GM21737 (cell line): ENCODE measurements around the gene KCTD2.
"Not testable (repeated sequence)": the region's sequence is repeated elsewhere in the genome, so short reads cannot be mapped to it uniquely, and the experiment has no call there.

ENCODE experiments used
- ATAC-seq: cut with Tn5 transposase; IDR thresholded peaks from one replicate; pipeline ENCODE4 v1.9.1; 2021; ENCODE audit warnings: mild to moderate bottlenecking, moderate library complexity; ENCODE audit not compliant: unreplicated experiment

KCTD2 gene

DNA sequence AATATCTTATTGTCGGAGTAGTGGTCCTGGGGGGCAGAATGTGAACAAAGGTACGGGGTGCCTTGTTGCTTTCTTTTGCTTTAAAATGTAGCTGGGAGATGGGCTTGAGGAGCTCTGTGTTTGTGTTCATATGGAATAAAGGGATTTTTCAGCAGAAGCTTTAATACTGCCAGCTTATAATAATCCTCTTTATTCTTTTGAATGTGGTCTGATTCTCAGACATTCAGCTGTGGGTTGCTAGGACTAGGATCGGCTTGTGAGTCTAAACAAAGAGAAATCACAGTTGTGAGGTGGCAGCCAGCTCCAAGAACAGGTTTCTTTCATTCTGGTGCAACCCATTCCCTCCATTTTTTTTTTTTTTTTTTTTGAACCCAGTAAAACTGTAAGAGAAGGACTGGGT is 27.3 kb upstream of the KCTD2 start:
- no peak for ATAC-seq

DNA sequence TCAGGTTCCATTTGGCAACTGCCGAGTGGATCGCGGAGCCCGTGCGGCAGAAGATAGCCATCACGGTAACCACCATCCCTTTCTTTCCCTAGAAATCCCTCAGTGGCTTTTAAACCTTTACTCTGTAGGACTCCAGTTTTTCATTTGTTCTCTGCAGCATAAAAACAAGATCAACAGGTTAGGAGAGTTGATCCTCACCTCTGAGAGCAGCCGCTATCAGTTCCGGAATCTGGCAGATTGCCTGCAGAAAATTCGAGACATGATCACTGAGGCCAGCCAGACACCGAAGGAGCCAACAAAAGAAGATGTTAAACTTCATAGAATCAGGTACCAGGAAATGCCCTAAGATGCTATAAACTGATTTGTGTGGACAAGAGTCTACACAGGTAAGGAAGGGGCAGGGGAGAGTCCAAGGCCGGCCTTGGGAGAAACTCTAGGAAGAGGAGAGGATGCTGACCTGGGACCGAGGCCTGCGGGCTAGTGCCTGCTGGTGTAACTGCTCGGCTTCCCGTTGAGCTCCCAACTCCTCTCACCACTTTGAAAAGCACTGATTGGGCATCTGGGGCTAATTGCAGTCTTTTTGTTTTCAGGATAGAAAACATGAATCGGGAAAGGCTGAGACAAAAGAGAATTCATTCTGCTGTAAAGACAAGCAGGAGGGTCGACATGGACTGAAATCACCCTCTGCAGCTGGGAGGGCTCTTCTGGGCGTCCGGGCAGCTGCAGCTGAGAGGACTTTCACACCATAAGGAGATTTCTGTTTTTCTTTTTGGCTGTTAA is 26.5 kb upstream of the KCTD2 start:
- no peak for ATAC-seq

DNA sequence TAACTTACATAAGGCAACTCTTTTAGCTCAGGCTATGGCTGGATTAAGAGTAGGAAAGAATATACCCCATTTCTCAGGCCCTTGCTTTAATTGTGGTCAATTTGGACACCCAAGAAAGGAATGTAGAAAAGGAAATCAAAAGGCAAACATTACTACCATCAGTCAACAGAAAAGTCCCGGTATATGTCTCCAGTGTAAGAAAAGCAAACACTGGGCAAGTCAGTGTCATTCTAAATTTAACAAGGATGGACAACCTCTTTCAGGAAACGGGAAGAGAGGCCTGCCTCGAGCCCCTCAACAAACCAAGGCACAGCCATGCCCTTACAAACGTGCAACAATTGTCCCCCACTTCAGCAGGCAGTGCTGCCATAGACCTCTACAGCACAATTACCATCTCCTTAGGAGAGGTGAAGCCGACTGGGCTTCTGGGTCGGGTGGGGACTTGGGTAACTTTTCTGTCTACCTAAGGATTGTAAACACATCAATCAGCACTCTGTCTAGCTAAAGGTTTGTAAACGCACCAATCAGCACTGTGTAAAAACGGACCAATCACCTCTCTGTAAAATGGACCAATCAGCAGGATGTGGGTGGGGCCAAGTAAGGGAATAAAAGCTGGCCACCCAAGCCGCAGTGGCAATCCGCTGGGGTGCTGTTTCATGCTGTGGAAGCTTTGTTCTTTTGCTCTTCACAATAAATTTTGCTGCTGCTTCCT is 22.2 kb upstream of the KCTD2 start:
- ATAC-seq: no peak

DNA sequence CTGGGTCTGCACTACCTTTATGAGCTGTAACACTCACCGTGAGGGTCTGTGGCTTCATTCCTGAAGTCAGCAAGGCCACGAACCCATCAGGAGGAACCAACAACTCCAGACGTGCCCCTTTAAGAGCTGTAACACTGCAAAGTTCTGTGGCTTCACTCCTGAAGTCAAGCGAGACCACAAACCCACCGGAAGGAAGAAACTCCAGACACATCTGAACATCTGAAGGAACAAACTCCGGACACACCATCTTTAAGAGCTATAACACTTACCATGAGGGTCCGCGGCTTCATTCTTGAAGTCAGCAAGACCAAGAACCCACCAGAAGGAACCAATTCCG is 21.7 kb upstream of the KCTD2 start:
- ATAC-seq: not testable (repeated sequence)

DNA sequence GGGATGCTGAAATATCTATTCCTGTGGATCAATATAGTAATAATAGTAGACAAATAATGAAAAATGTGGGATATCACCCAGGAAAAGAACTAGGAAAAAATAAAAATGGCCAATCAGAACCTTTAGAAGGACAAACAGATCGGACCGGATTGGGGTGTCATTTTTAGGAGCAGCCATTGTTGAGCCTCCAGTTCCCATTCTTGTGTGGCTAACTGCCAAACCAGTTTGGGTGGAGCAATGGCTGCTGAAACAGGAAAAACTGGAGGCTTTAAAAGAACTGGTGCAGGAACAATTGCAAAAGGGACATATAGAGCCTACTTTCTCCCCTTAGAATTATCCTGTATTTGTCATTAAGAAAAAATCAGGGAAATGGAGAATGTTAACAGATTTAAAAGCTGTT is 20.4 kb upstream of the KCTD2 start:
- not testable (repeated sequence) for ATAC-seq

DNA sequence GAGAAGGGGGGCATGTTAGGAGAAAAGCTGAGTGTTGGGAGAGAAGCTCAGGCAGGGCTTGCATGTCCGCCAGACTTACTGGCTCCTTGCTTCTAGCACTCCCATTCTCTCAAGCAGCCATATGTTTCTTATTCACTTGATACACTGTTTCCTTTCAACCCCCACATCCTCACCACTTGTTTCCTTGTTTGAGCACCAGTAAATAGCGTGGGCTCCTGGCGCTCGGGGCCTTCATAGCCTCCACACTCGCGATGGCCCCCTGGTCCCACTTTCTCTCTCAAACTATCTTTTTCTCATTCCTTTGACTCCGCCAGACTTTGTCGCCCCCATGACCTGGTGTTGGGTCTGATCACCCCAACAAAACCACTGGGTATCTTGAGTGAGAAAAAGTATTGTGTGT is 16.9 kb upstream of the KCTD2 start:
- no peak for ATAC-seq

DNA sequence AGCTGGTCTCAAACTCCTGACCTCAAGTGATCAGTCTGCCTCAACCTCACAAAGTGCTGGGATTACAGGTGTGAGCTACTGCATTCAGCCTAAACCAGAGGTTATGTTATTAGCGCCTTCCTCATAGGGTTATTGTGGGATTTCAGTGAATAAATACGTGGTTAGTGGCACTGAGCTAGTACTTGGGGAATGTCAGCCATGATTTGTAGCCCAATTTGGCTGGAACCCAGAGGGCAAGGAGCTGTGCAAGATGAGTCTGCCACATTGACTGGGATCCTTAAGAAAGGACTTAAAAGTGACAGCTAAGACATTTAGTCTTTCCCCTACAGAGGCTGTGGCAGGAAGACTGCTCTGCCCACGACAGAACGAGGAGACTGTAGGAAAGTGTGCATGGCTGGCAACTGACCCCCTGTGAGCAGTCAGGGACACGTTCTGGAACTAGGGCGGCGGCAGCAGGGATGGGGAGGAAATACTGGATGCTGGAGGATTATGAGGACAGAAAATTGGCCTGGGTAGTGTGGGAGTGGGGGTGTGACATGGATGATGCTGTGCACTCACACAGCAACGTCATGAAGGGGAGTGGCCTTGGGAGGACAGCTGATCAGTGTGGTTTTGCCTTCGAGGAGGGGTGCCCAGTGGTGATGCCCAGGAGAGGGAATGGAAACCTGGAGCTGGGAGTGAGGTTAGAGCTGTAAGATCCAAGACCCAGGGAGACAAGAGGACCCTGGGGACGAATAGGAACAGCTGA is 14.9 kb upstream of the KCTD2 start:
- no peak for ATAC-seq

DNA sequence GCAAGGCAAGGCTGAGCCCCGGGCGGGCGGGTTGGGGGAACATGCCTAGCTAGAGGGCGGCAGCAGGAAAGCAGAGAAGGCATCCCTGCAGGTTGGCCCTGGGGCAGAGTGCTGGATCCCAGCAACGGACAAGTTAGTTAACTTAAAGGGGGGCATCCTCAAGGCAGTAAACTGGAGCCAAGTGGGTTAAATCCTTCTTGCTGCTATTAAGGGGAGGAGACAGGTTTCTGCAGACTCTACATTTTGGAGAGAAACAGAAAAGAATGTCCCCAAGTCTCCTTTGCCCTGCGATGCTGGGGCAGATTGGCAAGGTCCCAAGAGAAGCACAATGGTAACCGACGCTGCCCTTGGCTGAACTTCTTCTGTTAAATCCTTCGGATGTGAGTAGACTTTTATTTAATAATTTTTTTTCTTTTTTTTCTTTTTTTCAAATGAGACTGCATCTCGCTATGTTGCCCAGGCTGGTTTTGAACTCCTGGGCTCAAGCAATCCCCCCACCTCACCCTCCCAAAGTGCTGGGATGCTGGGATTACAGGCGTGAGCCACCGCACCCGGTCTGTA is 14.2 kb upstream of the KCTD2 start:
- ATAC-seq: no peak

DNA sequence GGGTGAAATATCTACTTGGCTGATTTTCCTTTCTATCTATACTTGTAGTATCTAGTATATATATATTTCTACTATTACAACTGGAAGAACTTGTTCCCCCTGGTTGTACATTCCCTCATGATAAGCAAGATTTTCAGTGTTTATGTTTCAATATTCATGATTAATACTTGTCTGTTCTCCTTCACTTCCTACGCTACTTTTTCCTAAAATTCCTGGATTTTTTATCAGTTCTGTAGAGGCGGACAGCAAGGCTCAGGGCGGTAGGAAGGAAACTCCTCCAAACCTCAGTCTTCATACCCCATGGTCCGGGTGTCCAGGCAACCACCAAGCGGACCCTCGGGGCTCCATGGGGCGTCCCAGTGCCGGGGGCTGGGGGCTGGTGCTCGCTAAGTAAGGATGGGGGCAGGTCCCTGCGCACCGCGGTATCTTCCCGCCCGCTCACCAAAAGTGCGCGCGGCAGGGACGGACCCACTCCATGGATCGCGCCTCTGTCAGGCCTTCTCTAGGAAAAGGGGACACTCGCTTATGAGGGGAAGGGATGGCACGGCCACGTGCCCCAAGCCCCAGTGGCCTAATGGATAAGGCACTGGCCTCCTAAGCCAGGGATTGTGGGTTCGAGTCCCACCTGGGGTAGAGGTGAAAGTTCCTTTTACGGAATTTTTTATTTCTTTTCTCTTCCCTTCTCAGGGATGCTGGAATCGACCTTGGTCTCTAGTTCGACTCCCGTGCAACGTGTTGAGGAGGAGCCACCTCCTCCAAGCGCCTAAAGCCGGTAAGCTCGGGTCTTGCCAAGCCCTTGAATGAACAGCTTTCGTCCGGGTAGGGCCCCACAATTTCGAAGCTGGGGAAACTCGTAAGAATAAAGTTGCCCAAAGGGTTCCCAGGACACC is 13.4 kb upstream of the KCTD2 start:
- ATAC-seq: peak; percentile 41

DNA sequence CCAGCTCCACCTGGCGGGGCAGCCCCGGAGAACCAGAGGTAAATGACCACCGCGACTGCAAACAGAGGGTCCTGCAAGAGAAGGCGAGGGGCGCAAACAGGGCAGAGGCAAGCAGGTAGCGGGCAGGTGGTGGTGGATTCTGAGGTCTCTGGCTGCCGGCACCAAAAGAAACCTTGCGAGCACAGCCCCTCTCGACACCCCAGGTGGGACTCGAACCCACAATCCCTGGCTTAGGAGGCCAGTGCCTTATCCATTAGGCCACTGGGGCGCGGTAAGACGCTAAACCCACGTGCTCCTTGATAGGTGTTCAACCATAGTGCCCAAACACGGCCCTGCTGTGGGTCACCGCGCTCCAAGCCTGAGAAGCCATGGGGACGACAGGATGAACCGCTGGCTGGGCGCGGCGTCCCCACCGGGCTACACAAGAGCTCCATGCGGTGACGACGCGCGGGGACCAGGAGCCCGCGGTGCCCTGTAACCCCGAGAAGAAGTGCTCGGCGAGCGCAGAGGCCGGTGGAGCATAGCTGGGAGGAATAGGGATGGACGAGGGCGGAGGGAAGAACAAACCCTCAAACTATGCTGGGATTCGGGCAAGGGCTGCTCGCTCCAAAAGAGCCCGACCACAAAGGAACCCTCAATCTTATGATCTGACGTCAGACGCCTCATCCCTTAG is 12.7 kb upstream of the KCTD2 start:
- ATAC-seq: peak; percentile 61

DNA sequence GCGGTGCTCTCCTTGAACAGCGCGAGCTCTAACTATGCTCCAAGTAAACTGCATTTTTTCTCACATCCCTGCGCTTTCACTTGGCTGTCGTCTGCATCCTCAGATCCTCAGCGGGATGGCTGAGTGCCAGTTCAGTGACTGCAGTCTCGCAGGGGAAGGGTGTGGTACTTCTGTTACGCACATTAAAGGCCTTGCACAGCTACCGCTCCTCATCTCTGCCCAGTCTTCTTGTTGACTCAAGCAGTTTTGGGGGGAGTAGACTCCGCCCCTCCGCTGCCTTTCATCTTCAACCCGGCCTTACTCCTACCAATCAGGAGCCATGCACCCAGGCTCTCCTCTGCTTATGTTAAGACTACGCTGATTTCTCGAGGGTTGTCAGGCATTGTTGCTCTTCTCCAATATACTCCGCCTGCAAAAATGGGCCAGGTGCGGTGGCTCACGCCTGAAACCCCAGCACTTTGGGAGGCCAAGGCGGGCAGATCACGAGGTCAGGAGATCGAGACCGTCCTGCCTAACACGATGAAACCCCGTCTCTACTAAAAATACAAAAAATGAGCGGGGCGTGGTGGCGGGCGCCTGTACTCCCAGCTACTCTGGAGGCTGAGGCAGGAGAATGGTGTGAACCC is 10.3 kb upstream of the KCTD2 start:
- ATAC-seq: no peak

DNA sequence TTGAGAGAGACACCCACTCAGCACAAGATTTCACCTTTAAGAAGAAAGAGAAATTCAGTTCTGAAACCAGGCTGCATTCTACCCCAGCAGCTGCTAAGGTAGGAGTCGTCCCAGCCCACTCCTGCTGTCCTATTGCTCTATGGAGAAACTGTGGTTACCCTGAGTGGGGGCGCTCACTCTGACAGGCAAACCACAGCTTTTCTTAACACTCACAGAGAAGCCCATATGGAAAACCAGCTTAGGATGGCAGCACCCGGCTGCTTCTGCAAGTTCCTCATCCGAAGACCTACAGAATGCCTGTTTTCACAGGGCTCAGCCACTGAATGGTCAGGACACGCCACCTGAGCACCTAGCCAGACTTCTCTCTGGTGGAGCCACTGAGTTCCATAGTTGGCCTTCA is 7.8 kb upstream of the KCTD2 start:
- ATAC-seq: no peak

DNA sequence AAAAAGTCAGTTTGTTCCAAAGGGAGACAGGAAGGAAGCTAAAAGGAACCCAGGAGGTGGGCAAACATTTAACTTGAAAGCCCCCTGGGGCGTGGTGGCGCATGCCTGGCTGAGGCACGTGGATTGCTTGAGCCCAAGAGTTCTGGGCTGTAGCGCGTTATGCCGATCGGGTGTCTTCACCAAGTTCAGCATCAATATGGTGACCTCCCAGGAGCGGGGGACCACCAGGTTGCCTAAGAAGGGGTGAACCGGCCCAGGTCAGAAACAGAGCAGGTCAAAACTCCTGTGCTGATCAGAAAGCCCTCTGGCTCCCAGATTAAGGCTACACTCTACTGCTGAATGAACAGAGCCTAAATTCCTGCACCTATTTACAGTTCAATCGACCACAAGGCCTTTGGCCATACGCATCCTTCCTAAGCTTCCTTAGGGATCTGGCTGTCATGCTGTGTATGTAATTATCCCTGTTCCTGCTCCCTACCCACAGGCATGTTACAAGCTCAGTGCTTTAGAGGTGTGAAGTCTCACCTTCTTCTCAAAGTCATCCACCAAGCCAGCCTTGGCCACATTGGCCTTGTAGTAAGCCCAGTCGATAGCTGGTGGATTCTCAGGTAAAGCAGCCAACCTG is 5.3 kb upstream of the KCTD2 start:
- no peak for ATAC-seq

DNA sequence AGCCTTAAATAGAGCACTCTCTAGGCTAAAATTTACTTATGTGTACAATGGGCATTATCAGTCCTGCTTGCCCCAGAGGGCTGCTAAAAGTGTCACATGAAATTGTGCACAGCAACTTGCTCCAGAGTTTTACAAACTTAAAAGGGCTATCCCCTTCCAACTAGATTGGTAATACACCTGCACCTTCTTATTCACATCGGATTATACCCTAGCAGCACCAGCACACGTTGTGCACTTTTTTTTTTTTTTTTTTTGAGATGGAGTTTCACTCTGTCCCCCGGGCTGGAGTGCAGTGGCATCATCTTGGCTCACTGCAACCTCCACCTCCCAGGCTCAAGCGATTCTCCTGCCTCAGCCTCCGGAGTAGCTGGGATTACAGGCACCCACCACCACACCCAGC is 3.2 kb upstream of the KCTD2 start:
- not testable (repeated sequence) for ATAC-seq

DNA sequence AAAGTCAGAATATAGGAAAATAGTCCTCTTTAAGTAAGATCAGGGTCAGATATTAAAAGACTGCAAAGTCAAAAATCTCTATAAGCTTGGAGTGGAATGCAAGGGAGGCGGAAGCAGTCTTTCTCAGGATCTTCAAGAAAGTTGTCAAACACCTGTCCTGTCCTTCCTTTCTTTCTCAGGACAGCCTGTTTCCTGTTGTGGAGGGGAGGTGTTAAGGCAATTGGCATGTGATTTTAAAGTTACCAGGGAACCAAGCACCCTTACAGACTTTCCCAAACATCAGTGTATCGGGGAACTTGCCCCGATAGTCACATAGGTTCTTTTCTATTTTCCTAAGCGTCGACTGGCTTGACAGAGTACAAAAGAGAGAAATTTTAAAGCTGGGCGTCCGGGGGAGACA is 2.3 kb upstream of the KCTD2 start:
- no peak for ATAC-seq

DNA sequence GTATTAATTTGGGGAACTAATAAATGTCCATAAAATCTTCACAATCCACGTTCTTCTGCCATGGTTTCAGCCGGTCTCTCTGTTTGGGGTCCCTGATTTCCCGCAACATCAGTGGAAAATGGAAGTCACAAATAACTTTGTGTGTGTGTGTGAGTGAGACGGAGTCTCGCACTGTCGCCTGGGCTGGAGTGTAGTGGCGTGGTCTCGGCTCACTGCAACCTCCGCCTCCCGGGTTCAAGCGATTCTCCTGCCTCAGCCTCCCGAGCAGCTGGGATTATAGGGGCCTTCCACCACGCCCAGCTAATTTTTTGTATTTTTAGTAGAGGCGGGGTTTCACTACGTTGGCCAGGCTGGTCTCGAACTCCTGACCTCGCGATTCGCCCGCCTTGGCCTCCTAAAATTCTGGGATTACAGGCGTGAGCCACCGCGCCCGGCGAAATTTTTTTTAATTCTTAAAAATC is 1.0 kb upstream of the KCTD2 start:
- not testable (repeated sequence) for ATAC-seq

DNA sequence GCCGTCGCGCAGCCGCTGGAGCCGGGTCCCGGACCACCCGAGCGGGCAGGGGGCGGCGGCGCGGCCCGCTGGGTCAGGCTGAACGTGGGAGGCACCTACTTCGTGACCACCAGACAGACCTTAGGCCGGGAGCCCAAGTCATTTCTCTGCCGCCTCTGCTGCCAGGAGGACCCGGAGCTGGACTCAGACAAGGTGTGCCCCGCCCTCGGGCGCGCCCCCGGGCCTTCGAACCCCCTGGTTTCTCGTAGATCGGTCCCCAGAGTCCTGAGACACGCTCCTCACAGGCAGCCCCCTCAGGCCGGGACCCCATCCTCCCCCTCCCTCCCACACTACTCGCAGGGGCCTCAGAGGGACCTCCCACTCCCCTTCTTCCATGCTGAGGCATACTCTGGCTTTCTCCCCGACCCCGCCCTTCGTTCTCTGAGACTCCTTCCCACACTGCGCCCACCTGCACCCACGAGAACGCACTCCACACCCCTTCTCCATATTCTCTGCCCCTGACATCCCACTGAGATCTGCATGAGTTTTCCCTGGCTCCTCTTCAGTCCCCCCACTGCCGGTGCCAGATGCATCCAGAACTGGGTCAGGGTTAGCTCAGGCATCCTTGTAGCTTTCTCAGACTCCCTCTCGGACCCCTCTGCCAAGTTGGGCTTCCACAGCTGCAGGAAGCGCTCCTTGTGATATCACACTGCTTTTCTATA is 523 bp downstream of the KCTD2 start:
- ATAC-seq: peak; percentile 1

DNA sequence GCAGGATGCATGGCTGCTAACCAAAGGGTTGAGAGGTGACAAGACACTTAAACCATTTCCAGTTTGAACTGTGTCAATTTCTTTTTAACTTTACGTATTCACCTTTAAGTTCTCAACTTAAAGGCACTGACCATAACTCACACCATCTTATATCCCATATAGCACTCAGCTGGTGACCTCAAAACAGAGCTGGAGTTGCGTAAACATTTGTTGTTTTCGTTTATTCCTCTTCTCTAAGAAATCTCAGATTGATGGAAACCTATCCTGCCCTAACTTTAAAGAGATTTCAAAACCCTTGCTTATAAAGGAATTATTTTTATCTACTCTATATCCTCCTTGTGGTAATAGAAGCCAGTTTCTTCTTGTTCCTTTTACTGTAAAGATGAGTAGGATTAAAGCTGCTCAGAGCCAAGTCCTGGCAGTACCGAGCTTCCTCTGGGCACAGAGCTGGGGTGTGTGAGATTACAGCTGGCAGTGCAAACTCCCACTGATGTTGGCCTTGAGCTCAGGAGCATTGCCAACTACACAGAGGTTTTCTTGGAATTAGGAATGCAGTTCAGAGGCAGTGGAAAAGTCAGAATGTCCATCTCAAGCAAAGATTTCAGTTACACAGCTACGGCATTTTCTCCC is 1.3 kb downstream of the KCTD2 start:
- no peak for ATAC-seq
